GM19438 (cell line): Measurements from ENCODE around the gene CYFIP2.

Source experiments
- ATAC-seq: cut with Tn5 transposase; IDR thresholded peaks from one replicate; pipeline ENCODE4 v1.9.1; 2021; ENCODE audit warnings: low read depth; ENCODE audit not compliant: unreplicated experiment

The CYFIP2 gene

DNA sequence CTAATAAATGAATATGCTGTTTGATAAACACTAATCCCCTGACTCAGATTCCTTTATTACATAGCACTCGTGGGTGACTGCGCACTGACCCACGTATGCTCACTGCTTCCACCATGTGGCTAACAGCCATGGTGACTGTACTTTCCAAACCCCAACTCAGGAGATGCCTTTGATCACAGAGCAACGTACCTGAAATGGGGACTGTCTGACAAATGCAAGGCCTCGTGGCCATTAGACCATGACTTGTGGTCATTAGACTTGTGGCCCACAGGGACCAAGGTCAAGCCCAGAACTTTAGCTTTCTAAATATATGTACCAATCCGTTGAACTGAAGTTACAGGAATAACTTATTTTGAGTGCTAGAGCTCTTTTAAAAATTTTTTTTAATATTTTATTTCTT, 46.6 kb downstream of the CYFIP2 start:
- peak; percentile 65 for ATAC-seq

DNA sequence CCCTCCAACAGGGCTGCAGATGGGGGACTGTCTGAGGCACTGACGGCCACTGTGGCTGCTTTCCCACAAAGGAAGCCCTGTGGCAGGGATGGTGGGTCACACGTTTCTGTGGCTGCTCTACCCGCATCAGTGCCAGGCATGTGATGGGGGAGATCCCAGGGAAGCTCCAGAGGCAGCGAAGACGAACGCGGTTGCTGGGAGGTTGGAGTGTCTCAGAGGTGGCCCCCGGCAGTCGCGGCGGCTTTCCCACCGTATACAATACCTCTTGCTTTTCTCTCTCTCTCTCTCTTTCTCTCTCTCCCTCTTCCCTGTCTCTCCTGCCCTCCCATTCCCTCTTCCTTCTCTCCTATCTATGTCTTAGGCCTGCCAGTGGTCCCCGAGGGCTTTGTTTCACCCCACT, 56.7 kb downstream of the CYFIP2 start:
- ATAC-seq, result no peak

DNA sequence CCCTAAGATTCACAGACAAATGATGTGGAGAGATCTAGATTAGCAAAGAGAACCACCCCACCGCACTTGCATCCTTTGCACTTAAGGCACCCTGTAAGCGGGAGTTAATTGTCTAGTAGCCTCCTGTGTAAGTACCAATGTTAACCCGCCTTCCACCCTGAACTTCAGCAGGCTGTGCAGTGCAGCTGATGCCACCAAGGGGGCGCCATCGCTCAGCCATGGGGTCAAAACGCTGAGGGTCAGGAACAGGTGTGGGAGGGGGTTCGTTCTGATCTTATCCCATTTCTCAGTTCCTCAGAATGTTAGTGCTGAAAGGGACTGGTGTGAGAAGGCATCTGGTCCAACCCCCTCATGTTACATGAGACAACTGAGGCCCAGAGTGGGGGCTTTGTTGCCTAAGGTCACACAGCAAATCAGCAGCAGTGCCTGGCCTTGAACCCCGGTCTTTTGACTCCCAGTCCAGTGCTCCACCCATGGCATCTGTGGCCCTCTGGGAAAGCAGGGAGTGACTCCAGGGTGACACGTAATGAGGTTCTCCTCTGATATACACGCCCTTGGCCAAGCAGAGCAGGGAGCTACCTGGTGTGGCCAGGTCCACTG, 57.3 kb downstream of the CYFIP2 start:
- no peak for ATAC-seq

DNA sequence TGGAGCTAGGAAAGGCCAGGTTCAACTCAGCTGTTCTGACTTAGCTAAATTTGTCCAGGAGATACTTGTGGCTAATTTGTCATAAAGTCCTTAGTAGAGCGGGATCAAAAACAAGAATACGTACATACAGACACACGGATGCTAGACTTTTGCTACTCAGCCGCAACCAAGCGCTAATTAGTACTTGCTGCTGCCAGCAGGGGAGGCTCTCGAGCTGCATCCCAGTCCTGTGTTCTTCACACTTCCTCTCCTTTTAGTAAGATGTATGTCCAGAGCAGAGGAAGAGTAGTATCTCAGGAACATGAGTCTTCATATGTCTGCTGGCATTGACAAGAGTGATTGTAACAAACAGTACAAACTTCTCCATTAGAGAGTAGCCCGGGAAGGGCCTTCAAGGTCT, 58.3 kb downstream of the CYFIP2 start:
- ATAC-seq, result no peak

DNA sequence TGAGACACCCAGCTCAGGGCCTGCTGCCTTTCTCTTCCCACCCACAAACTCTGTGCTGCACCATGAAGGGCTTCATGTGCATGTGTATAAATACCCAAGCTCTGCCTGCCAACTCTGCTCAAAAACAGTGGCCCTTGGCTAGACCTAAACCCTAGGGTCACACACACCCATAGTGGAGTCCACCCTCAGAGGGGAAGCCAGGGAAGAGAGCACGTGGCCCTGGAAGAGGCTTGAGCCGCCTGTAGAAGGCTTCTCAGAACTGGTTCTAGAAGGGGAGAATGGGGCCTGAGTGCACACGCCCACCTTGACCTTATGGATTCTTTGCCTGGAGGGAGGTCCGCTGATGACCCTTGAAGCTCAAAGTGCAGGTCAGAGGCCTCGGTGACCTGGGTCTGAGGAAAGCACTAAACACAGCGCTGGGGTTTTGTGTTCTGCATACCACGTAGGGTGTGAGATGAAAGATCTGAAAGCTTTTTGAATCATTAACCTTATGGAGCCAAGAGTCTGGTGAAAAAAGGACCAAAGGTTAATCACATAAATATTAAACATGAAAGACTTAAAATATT, 60.6 kb downstream of the CYFIP2 start:
- no peak for ATAC-seq

DNA sequence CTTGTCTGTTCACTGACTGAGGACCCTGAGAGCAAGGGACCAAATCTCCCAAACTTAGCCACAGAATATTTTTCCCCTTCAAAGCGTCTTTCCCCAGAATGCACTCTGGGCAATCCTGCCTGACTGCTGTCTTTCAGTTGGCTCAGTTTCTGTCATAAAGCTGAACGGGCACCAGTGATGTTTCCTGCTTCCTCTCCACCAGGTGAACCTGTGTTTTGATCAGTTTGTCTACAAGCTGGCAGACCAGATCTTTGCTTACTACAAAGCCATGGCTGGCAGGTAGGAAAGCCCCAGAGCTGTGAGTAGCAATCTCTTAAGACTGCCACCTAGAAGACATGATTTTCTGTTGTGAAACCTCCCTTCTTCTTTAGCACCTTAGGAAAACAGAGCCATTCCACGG, 61.8 kb downstream of the CYFIP2 start:
- no peak for ATAC-seq

DNA sequence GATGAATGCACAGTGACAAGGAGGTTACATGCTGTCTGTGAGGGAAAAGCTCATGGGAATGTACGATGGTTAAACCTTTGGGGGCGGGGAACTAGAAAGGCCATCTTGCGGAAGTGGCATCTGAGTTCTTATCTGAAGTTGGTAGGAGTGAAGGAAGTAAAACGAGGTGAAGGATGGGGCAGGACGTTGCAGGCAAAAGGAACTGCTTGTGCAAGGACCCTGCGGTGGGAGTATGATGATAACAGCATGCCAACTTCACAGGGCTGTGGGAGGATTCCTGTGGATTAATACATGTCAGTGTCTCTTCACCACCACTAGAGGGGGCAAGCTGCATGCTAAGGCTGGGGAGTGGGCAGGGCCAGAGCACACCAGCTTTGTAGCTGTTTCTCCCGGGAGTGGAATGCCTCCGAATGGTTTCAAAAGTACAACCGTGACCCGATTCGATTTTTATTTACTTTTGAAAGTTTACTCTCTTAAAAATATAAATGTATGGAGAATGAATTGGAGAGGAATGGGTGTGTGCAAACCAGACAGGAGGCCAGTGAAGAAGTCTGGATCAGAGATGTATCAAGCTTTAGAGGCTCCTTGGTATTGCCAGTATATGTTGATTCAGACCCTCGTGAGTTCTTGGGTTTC, 62.5 kb downstream of the CYFIP2 start:
- peak; percentile 95 for ATAC-seq

DNA sequence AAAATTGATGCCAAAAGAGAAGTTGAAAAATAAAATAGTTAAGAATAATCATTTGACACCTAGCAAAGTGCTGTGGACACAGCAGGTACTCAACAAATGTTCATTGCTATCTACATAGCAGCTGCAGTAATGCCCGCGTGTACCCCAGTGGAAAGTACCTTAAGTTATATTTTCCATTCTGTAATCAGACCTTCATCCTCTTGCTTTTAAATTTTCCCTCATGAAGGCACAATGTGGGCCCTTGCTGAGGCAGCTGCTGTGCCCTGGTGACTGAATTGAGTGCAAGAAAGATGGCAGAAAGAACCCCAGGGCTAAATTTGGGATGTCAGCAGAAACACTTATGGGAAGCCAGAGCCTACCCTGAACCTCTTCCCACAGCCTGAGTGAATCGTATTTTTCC, 65.9 kb downstream of the CYFIP2 start:
- no peak for ATAC-seq

DNA sequence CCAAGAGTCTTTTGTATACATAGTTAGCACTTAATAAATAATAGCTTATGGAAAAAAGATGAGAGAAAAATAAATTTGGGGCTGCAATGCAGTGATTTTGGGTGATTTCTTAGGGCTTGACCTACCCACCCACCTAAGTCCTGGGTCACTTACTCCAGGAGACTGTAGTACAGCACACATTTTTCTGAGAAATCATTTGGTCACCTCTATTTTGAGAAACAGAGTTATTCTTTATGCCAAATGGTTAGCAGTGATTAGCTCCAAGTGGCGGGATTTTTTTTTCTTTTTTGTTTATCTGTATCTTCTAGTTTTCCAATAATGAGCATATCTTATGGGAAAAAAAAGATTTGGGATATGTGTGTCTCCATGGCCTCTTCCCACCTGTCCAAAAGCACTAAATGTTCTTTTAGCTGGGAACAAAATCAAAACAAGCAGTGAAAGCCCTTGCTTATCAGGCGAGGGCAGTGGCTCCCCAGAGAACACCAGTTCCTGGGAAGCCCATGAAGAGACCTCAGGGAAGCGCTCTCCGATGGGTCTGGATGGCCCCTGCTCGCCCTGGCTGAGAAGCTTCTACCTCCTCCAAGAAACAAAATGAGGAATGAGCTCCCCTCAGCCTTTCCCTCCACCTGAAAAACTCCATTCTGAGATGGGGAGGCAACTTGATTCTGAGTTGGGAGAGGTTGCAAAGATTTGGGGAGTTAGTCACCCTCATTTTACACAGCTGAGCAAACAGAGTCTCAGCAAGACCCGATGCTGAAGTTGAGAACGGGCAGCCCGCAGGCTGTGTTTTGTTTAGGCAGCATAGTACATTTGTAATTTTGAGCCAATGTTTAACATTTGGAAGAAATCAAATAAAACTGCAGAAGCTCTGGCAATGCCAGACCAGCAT, 69.9 kb downstream of the CYFIP2 start:
- no peak for ATAC-seq

DNA sequence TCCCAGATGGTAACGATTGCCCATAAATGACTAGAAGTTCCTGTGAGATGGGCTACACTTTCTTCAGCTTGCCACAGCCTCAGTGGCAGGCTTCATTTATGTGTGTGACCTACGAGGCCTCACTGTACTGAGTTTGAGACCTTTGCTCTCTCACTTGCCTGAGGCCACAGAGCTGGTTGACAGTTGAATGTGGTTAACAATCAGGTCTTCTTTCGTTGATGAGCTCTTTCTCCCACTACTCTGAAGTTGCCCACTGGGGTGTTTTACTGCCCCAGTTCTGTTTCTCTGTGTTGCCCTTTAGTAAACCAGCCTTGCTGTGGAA, 70.5 kb downstream of the CYFIP2 start:
- ATAC-seq, result no peak

DNA sequence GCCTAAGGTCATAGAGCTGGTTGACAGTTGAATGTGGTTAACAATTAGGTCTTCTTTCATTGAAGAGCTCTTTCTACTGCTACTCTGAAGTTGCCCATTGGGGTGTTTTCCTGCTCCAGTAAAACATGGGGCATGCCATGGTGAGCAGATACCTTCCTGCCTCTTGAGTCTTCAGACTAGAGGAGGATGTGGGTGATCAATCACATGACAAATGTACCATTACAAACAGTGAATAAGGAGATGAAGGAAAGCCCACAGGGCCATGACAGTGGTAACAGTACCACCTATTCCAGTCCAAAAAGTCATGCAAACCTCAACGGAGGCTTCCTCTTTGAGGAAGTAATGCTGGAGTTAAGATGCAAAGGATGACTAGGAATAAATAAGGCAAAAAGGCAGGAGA, 73.5 kb downstream of the CYFIP2 start:
- no peak for ATAC-seq

DNA sequence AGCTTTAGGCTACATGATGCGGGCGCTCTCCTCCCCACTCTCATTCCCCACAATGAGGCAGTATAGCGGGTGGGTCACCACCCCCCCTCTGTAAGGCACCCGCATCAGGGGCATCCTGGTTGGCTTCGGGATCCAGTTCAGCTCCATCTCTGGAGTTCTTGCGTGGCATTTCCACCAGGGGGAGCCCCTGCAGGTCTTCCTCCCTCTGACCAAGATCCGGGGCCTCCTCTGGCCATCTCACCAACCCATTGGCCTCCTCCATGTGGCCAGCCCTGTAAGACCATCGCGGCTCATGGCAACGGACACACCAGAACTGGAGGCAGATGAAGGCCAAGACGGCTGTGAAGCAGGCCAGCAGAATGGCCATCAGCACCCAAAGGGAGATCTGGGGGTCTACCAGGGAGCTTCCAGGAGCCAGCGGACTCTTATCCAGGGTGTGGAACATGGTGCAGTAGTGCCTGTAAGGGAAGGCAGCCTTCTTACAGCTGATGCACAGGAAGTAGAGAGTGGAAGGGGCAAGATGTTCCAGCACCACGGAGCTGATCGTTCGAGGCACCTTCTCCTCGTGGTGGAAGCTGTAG, 77.0 kb downstream of the CYFIP2 start:
- no peak for ATAC-seq

DNA sequence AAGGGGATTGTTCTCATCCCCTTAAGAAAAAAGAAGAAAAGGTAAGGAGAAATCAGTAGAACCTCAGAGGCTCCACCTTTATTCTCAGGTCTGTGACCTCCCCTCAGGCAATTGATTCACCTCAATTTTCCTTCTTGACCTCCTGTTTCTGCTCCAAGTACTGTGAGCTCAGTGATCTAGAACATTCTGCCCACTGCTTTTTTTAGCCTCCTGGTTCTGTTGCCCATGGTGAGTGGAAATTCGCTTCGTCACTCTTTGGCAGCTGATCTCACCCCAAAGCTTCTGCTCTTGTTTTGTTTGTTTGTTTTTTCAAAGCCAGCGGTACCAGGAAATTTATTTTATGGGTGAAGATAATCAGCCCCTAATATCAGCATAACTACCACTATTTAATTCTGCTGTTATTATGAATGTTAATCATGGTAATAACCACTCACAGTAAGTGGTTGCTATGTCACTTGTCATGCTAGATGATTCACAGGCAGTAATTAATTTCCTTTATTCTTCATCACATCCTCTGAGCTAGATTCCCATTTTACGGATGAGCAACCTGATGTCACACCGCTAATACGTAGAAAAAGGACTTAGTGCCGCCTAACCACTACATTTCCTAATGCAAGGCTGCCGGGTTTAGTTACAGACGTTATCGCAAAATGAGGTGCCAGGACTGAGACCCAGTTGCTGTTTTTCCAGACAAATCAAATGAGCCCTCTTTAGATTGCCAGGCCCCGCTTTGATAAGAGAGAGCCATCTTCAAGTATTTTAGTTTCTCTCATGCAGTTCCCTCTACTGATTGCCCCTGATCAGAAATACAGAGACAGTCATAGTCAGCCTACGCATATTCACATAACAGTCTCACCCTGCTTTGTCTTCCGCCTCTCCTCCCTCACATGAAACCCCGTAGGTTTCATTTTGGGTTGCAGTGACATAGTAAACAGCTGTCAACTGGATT, 78.2 kb downstream of the CYFIP2 start:
- ATAC-seq, result no peak

DNA sequence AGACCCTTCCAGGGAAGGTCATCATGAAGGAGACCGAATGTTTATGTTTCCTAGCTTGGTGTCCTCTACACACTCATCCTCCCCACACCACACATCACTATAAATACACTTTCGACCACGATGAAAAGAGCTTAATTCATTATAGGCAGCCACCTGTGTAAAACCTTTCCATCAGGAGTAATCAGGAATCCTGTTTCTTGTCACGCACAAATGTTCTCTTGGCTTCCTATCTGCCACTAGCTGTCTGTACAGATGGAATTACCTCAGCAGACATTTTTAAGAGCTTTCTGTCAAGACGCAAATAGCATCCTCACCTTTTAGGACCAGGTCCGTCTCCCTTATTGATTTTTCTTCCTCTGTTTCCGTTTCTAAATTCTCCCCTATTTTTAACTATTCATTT, 79.1 kb downstream of the CYFIP2 start:
- ATAC-seq, result no peak

DNA sequence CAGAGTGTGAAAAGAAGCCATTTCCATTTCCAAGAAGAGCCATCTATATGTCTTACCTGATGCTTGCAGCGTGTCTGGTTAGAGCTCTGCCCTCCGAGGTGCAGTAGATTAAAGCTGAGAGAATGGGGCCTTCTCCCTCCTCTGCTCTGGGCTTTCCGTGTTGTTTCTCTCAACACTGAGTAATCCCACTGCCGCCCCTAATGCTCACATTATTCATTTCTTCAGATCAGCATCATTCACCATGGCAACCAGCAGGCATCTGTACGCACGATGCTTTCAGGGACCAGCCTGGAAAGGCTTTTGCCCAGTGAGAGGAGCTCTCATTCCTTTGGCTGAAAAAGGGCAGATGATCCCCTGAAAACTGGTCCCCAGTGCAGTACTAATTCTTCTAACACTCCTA, 79.6 kb downstream of the CYFIP2 start:
- ATAC-seq, result no peak

DNA sequence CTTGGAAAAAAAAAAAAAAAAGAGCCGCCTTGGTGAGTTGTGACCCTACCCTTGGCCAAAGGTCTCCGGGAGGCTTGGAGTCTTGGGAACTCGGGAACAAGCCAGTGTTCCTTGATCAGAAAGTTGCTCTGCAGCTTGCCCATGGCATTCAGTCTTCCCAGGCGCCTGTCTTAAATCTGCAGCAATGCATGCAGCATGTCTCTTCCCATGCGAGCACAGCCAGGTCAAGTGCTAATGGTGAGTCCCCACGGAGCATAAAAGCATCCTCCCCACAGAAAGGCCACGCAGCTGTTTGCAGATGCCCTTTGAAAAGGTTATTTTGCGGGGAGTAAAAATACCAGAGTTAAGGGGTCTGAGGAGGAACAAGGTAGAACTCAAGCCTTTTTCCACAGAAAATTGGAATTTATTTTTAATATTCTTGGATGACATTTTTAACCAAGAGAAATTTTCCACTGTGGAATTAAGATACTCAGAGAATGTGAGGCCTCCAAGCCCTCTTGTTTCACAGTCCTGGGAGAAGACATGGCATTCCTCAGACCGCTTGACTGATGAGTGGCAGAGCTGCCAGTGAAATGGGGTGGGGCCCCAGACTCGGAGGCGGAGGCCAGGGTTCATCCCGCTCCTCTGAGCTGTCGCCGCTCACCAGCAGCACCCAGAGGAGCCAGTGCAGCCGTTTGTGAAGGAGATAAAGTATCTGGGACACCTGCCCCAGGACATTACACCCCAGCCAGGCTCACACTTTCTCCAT, 81.6 kb downstream of the CYFIP2 start:
- ATAC-seq, result no peak

DNA sequence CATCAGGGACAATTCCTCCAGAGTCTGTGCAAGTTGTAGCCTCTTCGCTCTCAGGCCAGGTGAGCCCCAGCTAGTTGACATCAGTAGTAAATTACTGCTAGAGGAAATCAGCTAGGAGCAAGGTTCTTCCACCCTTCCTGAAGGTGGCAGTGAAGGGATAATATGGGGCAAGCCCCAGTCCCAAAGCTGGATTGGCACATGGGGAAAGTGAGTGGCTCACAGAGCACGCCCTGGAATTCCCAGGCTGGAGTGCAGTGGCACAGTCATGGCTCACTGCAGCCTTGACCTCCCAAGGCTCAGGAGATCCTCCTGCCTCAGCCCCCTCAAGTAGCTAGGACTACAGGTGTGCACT, 82.1 kb downstream of the CYFIP2 start:
- ATAC-seq, result no peak

DNA sequence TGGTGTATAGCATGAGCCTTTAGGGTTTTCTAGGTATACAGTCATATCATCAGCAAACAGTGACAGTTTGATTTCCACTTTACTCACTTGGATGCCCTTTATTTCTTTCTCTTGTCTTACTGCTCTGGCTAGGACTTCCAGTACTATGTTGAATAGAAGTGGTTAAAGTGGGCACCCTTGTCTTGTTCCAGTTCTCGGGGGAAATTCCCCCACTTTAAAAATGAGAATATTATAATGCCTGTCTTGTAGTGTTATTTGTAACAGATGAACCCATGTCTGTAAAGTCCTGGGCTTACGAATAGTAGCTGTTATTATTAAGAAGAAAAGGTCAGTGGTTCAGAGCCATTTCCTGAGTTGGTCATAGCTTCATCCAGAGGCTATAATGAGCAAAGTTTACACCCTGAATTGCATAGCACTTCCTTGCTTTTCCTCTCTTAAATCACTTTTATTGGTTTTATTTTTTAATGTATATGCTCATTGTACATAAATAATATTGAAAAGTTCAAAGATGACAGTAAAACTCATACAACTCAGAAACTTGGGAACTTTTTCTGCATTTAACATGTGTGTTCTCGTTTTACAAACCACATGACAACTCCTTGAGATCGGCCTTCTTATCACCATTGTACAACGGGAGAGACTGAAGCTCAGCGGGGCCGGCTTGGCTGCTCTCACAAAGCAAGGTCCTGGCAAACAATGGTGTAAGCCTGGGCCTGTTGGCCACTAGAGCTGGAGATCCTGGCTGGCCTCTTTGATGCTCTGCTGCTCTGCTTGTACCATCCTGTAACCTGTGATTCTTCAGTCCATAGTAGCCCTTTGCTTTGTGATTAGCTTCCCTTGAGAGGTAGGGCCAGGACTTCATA, 85.2 kb downstream of the CYFIP2 start:
- no peak for ATAC-seq

DNA sequence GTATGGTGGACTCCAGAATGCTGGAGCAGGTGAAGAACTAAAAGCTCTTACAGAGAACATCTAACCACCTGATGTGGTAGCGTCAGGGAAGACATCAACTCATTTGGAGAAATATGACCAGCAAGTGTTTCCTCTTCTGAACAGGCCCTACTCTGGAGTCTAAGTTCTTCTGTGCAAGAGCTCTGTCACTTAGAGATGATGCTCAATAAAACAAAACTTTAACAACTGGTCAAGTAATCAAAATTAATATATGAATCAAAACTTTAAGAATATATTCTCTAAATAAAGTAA, 85.8 kb downstream of the CYFIP2 start:
- ATAC-seq, result no peak
